SK-MEL-5 (cell line): ENCODE results near the gene WDR43. TPM values are rescaled to one million over a fixed set of nuclear protein-coding genes. Genes with fewer than 3 reads are reported as not detected.
"Not testable (repeated sequence)": the region's sequence is repeated elsewhere in the genome, so short reads cannot be mapped to it uniquely, and the experiment has no call there.

Experiments used
- DNase-seq: peaks from one replicate; pipeline ENCODE4 v3.0.0-alpha.2; 2016; ENCODE audit warnings: low read depth, low spot score
- in situ Hi-C: cut with HindIII; loops from 2 replicates; pipeline ENCODE4 v1.10.0; 2016; ENCODE audit warnings: low sequenced_read_pairs, high pct_unique_total_duplicates, low pct_unique_long_range_greater_than_20kb
- total RNA-seq: library from RNA; depleted of rRNA; stranded (reverse); fragments of >200 nt; shearing (Covaris generic); gene quantifications from 2 replicates; pipeline ENCODE4 v1.2.3, GENCODE V29; 2014

Gene WDR43
- total RNA-seq, 1 experiment from 2014 or later, result 233 TPM

- no peak for DNase-seq
- in situ Hi-C loops, result loop anchor here (10.0 kb wide), 1 partner anchor 244 kb away; no protein-coding TSS in a partner anchor
Observed at GRCh38 chr2:28950941-28951630, 56.6 kb downstream of the WDR43 start.

GRCh38 chr2:28951910-28952835, 57.7 kb downstream of the WDR43 start:
- in situ Hi-C loops, result loop anchor here (10.0 kb wide), 1 partner anchor 243 kb away; no protein-coding TSS in a partner anchor
- DNase-seq, result no peak

GRCh38 chr2:28952836-28953211, 58.4 kb downstream of the WDR43 start:
- DNase-seq, result no peak
- in situ Hi-C loops, result loop anchor here (10.0 kb wide), 1 partner anchor 242 kb away; no protein-coding TSS in a partner anchor

GRCh38 chr2:28955467-28955866, 61.0 kb downstream of the WDR43 start:
- in situ Hi-C loops, result loop anchor here (10.0 kb wide), 1 partner anchor 239 kb away; no protein-coding TSS in a partner anchor
- no peak for DNase-seq

GRCh38 chr2:28956415-28956826, 62.0 kb downstream of the WDR43 start:
- in situ Hi-C loops, result loop anchor here (10.0 kb wide), 1 partner anchor 238 kb away; no protein-coding TSS in a partner anchor

GRCh38 chr2:28956890-28957289, 62.4 kb downstream of the WDR43 start:
- peak; percentile 50 for DNase-seq
- in situ Hi-C loops, result loop anchor here (10.0 kb wide), 1 partner anchor 238 kb away; no protein-coding TSS in a partner anchor

More at GRCh38 chr2:28956415-28956826, 62.0 kb downstream of the WDR43 start:
- peak; percentile 49 for DNase-seq

GRCh38 chr2:28958689-28959088, 64.2 kb downstream of the WDR43 start:
- DNase-seq, result peak; percentile 90
- in situ Hi-C loops, result loop anchor here (10.0 kb wide), 1 partner anchor 236 kb away; no protein-coding TSS in a partner anchor

- DNase-seq, result no peak
- in situ Hi-C loops, result no loop called here
Observed at GRCh38 chr2:28960401-28960800, 65.9 kb downstream of the WDR43 start.

- DNase-seq, result no peak
- in situ Hi-C loops, result no loop called here
Observed at GRCh38 chr2:28962505-28962904, 68.0 kb downstream of the WDR43 start.

GRCh38 chr2:28970464-28971160, 76.1 kb downstream of the WDR43 start:
- in situ Hi-C loops, result no loop called here
- DNase-seq, result no peak

- peak; percentile 41 for DNase-seq
- in situ Hi-C loops, result no loop called here
Observed at GRCh38 chr2:28972778-28973335, 78.4 kb downstream of the WDR43 start.

- in situ Hi-C loops, result no loop called here
- no peak for DNase-seq
Observed at GRCh38 chr2:28974252-28974651, 79.8 kb downstream of the WDR43 start.

GRCh38 chr2:28975671-28976070, 81.2 kb downstream of the WDR43 start:
- no peak for DNase-seq
- in situ Hi-C loops, result no loop called here

- no peak for DNase-seq
- in situ Hi-C loops, result no loop called here
Observed at GRCh38 chr2:28976584-28976983, 82.1 kb downstream of the WDR43 start.

- no peak for DNase-seq
- in situ Hi-C loops, result no loop called here
Observed at GRCh38 chr2:28977176-28977875, 82.9 kb downstream of the WDR43 start.

GRCh38 chr2:28978001-28978400, 83.5 kb downstream of the WDR43 start:
- in situ Hi-C loops, result not testable (repeated sequence)

GRCh38 chr2:28978606-28979005, 84.1 kb downstream of the WDR43 start:
- in situ Hi-C loops, result no loop called here
- DNase-seq, result no peak

More at GRCh38 chr2:28978001-28978400, 83.5 kb downstream of the WDR43 start:
- DNase-seq, result not testable (repeated sequence)
